Osteoblast (primary cell): ENCODE results near the gene CDK5RAP2. TPM values are rescaled to one million over a fixed set of nuclear protein-coding genes. Genes with fewer than 3 reads are reported as not detected.

Experiments used
- DNase-seq: peaks from one replicate; pipeline ENCODE4 v3.0.0; 2011; ENCODE audit warnings: low spot score, mixed read lengths; ENCODE audit not compliant: insufficient read length; ENCODE audit errors: missing footprints
- H2AFZ ChIP-seq: 2 replicates; pipeline ENCODE4 v1.6.0; 2011; ENCODE audit warnings: mild to moderate bottlenecking, low read length
- H3K27ac ChIP-seq: 2 replicates; pipeline ENCODE4 v1.5.1; 2011; ENCODE audit warnings: mild to moderate bottlenecking, low read depth, low read length, moderate library complexity
- H3K27me3 ChIP-seq: 2 replicates; pipeline ENCODE4 v1.6.0; 2012; ENCODE audit warnings: mild to moderate bottlenecking, control low read depth, inconsistent platforms, low read length, moderate library complexity; ENCODE audit not compliant: insufficient read depth
- H3K36me3 ChIP-seq: 2 replicates; pipeline ENCODE4 v1.5.1; 2011; ENCODE audit warnings: mild to moderate bottlenecking, low read length, control low read depth, moderate library complexity; ENCODE audit not compliant: insufficient read depth
- H3K4me1 ChIP-seq: 2 replicates; pipeline ENCODE4 v1.5.1; 2011; ENCODE audit warnings: mild to moderate bottlenecking, low read length, control low read depth, moderate library complexity; ENCODE audit not compliant: insufficient read depth
- H3K4me2 ChIP-seq: 2 replicates; pipeline ENCODE4 v1.6.0; 2011; ENCODE audit warnings: mild to moderate bottlenecking, low read length; ENCODE audit not compliant: insufficient read depth
- H3K4me3 ChIP-seq: fragments of 200-600 bp; sonication (generic); 3 replicates; pipeline ENCODE4 v1.5.1; 2012; ENCODE audit warnings: mild to moderate bottlenecking, low read length, inconsistent platforms; ENCODE audit not compliant: insufficient read depth
- H3K79me2 ChIP-seq: 2 replicates; pipeline ENCODE4 v1.6.0; 2012; ENCODE audit warnings: mild to moderate bottlenecking, low read length, control low read depth, inconsistent platforms; ENCODE audit not compliant: insufficient read depth
- H3K9me3 ChIP-seq: 2 replicates; pipeline ENCODE4 v1.5.1; 2011; ENCODE audit warnings: low read depth, low read length, control low read depth
- H4K20me1 ChIP-seq: 2 replicates; pipeline ENCODE4 v1.6.0; 2012; ENCODE audit warnings: mild to moderate bottlenecking, low read length, control low read depth; ENCODE audit not compliant: insufficient read depth
- CTCF ChIP-seq: IDR thresholded peaks from 2 replicates; pipeline ENCODE4 v1.5.1; 2011; ENCODE audit warnings: mild to moderate bottlenecking, low read depth, low read length, moderate library complexity; ENCODE audit errors: extremely low read depth
- total RNA-seq: library from RNA; depleted of rRNA; stranded (reverse); fragments of >200 nt; gene quantifications from 2 replicates; pipeline ENCODE4 v1.2.3, GENCODE V29; 2012

Gene CDK5RAP2
- total RNA-seq, 1 donor = 59.7 TPM

- Histone ChIP-seq H3K79me2 (no peaks in the 10 kb centered on the region), H3K4me3 (no peak overlapping the region), H3K4me2 (no peak overlapping the region), H3K36me3 (peaks cover 58% of the 10 kb centered on the region), H3K27me3 (no peaks in the 10 kb centered on the region), H4K20me1 (no peaks in the 10 kb centered on the region), H2AFZ (no peak overlapping the region), H3K4me1 (no peaks in the 10 kb centered on the region), H3K9me3 (no peaks in the 10 kb centered on the region), H3K27ac (no peak overlapping the region)
- TF ChIP-seq CTCF = no peak
- no peak for DNase-seq
These were observed 51.1 kb downstream of the CDK5RAP2 start for GRCh38 chr9:120528829-120529228.

GRCh38 chr9:120528327-120528726 is 51.6 kb downstream of the CDK5RAP2 start:
- Histone ChIP-seq H3K36me3 (peaks cover 58% of the 10 kb centered on the region), H3K27me3 (no peaks in the 10 kb centered on the region), H4K20me1 (no peaks in the 10 kb centered on the region), H3K4me2 (no peak overlapping the region), H3K27ac (no peak overlapping the region), H3K79me2 (no peaks in the 10 kb centered on the region), H2AFZ (no peak overlapping the region), H3K4me3 (no peak overlapping the region), H3K4me1 (no peaks in the 10 kb centered on the region), H3K9me3 (no peaks in the 10 kb centered on the region)
- no peak for DNase-seq
- TF ChIP-seq CTCF = no peak

GRCh38 chr9:120526534-120526933 is 53.4 kb downstream of the CDK5RAP2 start:
- H3K27me3 ChIP-seq = no peaks in the 10 kb centered on the region
- H3K4me3 ChIP-seq = no peak overlapping the region
- no peaks in the 10 kb centered on the region for H3K4me1 ChIP-seq
- peaks cover 56% of the 10 kb centered on the region for H3K36me3 ChIP-seq
- H3K79me2 ChIP-seq = no peaks in the 10 kb centered on the region
- no peak overlapping the region for H2AFZ ChIP-seq
- H3K27ac ChIP-seq = no peak overlapping the region
- H3K9me3 ChIP-seq = no peaks in the 10 kb centered on the region
- TF ChIP-seq CTCF = no peak
- no peak for DNase-seq
- no peaks in the 10 kb centered on the region for H4K20me1 ChIP-seq
- H3K4me2 ChIP-seq = no peak overlapping the region

GRCh38 chr9:120524863-120525262 is 55.1 kb downstream of the CDK5RAP2 start:
- Histone ChIP-seq H3K4me2 (no peak overlapping the region), H2AFZ (no peak overlapping the region), H3K79me2 (no peaks in the 10 kb centered on the region), H4K20me1 (no peaks in the 10 kb centered on the region), H3K27me3 (no peaks in the 10 kb centered on the region), H3K27ac (no peak overlapping the region), H3K36me3 (peaks cover 51% of the 10 kb centered on the region), H3K9me3 (no peaks in the 10 kb centered on the region), H3K4me3 (no peak overlapping the region), H3K4me1 (no peaks in the 10 kb centered on the region)
- DNase-seq = no peak
- TF ChIP-seq CTCF = no peak
